Measurements from ENCODE around the gene ARAP2.

DNA sequence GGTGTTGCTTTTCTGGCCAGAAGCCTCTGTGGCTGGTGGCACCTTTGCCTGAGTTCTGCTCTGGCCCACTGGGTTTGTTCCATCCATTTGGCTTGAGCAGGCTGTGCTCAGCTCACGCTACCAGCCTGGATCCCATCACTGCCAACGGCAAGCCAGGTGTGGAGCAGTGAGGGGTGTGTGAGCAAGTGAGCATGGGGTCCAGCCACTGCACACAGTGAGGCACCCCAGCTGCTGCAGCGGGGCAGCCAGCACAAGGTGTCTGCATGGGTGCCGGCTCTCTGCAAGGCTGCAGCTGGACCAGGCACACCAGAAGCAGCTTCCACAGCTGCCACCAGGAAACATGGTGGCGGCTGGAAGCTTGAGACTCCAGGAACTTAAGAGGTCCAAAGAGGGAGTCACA, 46.8 kb downstream of the ARAP2 start:
- TF ChIP-seq, protein P1, sequence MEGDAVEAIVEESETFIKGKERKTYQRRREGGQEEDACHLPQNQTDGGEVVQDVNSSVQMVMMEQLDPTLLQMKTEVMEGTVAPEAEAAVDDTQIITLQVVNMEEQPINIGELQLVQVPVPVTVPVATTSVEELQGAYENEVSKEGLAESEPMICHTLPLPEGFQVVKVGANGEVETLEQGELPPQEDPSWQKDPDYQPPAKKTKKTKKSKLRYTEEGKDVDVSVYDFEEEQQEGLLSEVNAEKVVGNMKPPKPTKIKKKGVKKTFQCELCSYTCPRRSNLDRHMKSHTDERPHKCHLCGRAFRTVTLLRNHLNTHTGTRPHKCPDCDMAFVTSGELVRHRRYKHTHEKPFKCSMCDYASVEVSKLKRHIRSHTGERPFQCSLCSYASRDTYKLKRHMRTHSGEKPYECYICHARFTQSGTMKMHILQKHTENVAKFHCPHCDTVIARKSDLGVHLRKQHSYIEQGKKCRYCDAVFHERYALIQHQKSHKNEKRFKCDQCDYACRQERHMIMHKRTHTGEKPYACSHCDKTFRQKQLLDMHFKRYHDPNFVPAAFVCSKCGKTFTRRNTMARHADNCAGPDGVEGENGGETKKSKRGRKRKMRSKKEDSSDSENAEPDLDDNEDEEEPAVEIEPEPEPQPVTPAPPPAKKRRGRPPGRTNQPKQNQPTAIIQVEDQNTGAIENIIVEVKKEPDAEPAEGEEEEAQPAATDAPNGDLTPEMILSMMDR (IDR thresholded peaks at IDR 0.05; ENCODE audit: poor library complexity), result no peak
- TF ChIP-seq EZH2 (IDR thresholded peaks at IDR 0.05; ENCODE audit: borderline replicate concordance), result no peak
- no peak for TF ChIP-seq EZH2phosphoT487 (IDR thresholded peaks at IDR 0.05; ENCODE audit: low read depth, severe bottlenecking, unreplicated experiment)
